ENCODE measurements around the gene SPSB2. TPM values are rescaled to one million over a fixed set of nuclear protein-coding genes. Genes with fewer than 3 reads are reported as not detected.

Gene SPSB2
- total and polyA plus RNA-seq, 9 donors: 0.38 to 14.7 (median 8.3) TPM

DNA sequence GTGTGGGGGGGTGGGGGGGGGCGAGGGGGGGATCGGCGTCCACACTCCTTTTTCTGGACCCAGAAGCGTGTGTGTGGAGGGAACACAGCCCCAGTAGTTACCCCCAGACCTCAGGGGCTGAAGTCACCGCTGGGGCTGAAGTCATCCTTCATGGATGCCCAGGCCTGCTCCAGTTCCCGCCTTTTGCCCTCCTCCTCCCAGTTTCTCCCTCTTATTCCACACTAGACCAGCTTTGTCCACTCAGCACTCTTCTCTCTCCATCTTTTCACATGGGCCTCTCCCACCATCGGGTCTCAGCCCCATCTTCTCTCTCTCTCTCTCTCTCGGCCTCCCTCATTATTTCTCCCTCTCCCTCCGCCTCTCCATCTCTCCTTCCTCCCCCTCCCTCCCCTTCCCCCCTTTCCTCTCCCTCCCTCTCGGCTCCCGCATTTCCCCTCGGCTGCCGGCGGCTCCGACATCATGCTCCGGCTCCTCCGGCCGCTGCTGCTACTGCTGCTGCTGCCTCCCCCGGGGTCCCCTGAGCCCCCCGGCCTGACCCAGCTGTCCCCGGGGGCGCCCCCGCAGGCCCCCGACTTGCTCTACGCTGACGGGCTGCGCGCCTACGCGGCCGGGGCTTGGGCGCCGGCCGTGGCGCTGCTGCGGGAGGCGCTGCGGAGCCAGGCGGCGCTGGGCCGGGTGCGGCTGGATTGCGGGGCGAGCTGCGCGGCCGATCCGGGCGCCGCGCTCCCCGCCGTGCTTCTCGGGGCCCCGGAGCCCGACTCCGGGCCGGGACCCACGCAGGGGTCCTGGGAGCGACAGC, 44.9 kb downstream of the SPSB2 start, which contains the start of gene P3H3:
Gene P3H3, plus strand, starts transcription at position 426 of the 799 bp plus-strand sequence. Its CDS starts 34 bp downstream, at position 460.
- peak within 1 kb of the TSS; percentile 95 for H3K4me3 ChIP-seq
- peak within 1 kb of the TSS; percentile 79 to 93 for H3K27ac ChIP-seq
- peak; percentile 70 to 74 (median 73) for DNase-seq
- no peaks in the 10 kb centered on the region for H3K27me3 ChIP-seq
- TF ChIP-seq EP300 (IDR thresholded peaks at IDR 0.05): no peak
- TF ChIP-seq, protein P1, sequence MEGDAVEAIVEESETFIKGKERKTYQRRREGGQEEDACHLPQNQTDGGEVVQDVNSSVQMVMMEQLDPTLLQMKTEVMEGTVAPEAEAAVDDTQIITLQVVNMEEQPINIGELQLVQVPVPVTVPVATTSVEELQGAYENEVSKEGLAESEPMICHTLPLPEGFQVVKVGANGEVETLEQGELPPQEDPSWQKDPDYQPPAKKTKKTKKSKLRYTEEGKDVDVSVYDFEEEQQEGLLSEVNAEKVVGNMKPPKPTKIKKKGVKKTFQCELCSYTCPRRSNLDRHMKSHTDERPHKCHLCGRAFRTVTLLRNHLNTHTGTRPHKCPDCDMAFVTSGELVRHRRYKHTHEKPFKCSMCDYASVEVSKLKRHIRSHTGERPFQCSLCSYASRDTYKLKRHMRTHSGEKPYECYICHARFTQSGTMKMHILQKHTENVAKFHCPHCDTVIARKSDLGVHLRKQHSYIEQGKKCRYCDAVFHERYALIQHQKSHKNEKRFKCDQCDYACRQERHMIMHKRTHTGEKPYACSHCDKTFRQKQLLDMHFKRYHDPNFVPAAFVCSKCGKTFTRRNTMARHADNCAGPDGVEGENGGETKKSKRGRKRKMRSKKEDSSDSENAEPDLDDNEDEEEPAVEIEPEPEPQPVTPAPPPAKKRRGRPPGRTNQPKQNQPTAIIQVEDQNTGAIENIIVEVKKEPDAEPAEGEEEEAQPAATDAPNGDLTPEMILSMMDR (IDR thresholded peaks at IDR 0.05): no peak
- peak; percentile 46 for TF ChIP-seq POLR2A (IDR thresholded peaks at IDR 0.05)
- H3K9me3 ChIP-seq: no peaks in the 10 kb centered on the region
- H3K36me3 ChIP-seq: no peaks in the 10 kb centered on the region
- 1 to 2% (median 1%) methylated on average over 19 to 60 of the region's 60 CpGs for WGBS, 3 donors
- intact Hi-C loops (cut with DNase I): loop anchor here in 3 of 4 donors (5.0 kb wide), 3 partner anchors 76 to 211 kb away; partner anchors contain the start of gene MLF2 (in 2 of the 3)
- peaks cover 8% of the 10 kb centered on the region for H3K4me1 ChIP-seq (ENCODE audit: insufficient read depth)

DNA sequence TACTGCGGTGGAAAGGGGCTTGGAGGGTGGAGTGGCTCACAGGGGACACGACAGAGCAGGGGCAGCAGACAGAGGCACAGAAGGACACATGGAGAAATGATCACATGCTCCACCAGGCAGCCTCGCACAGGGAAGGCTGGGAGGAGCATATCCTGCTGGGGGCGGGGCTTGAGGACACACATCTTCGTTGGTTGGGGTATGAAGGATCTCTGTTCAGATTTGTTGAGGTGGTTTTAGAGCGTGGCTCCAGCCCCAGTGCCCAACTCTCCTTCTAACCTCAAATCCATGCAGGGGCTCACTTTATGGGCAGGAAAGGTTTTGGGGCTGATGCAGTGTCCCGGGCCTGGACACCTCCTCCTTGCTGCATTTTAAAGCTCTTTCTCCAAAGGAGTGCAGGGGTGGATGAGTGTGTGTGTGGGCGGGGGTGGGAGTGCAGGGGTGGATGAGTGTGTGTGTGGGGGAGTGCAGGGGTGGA, 45.6 kb downstream of the SPSB2 start:
- Histone ChIP-seq H3K9me3 (no peaks in the 10 kb centered on the region), H3K4me3 (peak overlapping the region; percentile 18), H3K27me3 (no peaks in the 10 kb centered on the region), H3K4me1 (ENCODE audit: insufficient read depth) (peaks cover 8% of the 10 kb centered on the region), H3K27ac (peak overlapping the region in 1 of 2 donors; percentile 26), H3K36me3 (no peaks in the 10 kb centered on the region)
- intact Hi-C loops (cut with DNase I): loop anchor here in 3 of 4 donors (5.0 kb wide), 3 partner anchors 75 to 210 kb away; partner anchors contain the start of gene MLF2 (in 2 of the 3)
- TF ChIP-seq POLR2A (IDR thresholded peaks at IDR 0.05) (peak; percentile 15), EP300 (IDR thresholded peaks at IDR 0.05) (no peak)
- TF ChIP-seq, protein P1 (IDR thresholded peaks at IDR 0.05): no peak
- DNase-seq: peak; percentile 88 to 94 (median 90)
- 0 to 5% (median 3%) methylated on average over 7 to 8 of the region's 8 CpGs for WGBS, 3 donors

DNA sequence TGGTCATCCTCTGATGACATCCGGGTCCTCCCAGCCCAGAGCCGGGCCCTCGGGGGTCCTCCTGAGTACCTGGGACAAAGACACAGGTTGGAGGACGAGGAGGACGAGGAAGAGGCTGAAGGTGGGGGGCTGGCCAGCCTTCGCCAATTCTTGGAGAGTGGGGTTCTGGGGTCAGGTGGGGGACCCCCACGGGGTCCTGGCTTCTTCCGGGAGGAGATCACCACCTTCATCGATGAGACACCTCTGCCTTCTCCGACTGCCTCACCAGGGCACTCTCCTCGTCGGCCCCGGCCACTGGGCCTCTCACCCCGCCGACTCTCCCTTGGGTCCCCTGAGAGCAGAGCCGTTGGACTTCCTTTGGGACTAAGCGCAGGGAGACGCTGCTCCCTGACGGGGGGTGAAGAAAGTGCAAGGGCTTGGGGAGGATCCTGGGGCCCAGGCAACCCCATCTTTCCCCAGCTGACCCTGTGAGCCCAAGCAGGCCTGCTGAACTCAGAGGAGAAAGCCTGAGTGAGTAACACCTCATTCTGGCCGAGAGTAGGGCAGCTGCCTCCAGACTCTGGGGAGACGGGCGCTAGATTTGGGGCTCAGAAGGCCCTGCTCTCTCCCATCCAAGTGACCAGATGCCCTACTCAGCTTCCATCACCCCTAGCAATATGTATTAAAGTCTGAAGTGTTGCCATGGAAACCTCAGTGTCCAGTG, 46.2 kb downstream of the SPSB2 start:
- peak in 4 of 5 donors; percentile 32 to 52 (median 46) for DNase-seq
- WGBS, 3 donors: 58 to 77% (median 60%) methylated on average over 20 to 22 of the region's 22 CpGs
- TF ChIP-seq, protein P1 (IDR thresholded peaks at IDR 0.05): no peak
- TF ChIP-seq POLR2A (IDR thresholded peaks at IDR 0.05): no peak
- Histone ChIP-seq H3K4me1 (ENCODE audit: insufficient read depth) (peaks cover 8% of the 10 kb centered on the region), H3K27ac (peak overlapping the region in 1 of 2 donors; percentile 26), H3K9me3 (no peaks in the 10 kb centered on the region), H3K4me3 (no peak overlapping the region), H3K36me3 (no peaks in the 10 kb centered on the region), H3K27me3 (no peaks in the 10 kb centered on the region)
- intact Hi-C loops (cut with DNase I): loop anchor here in 3 of 4 donors (5.0 kb wide), 3 partner anchors 75 to 210 kb away; partner anchors contain the start of gene MLF2 (in 2 of the 3)

DNA sequence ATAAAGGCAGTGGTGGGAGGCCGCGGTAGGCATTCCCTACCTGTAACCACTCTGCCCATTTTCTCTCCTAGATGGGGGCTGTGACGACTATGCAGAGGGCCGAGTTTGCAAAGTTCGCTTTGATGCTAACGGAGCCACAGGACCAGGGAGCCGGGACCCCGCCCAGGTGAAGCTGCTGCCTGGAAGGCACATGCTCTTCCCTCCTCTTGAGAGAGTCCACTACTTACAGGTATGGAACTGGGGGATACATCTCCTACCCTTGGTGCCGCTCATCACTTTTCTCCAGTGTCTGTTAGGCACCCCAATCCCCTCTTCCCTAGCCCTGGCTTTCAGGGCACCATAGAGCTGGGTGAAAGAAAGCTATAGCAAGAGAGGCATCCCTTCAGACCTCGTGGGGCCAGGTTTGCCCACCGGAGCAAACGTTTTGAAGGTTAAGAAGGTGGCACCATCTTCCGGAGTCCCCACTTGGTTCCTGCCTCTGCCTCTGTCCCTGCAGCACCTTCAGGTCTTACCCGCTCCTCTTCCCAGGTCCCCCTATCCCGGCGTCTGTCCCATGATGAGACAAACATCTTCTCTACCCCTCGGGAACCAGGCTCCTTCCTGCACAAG, 46.9 kb downstream of the SPSB2 start:
- Histone ChIP-seq H3K4me3 (no peak overlapping the region), H3K9me3 (no peaks in the 10 kb centered on the region), H3K27ac (no peak overlapping the region), H3K4me1 (ENCODE audit: insufficient read depth) (peaks cover 11% of the 10 kb centered on the region), H3K27me3 (no peaks in the 10 kb centered on the region), H3K36me3 (no peaks in the 10 kb centered on the region)
- WGBS, 3 donors: 74 to 79% (median 76%) methylated on average over 17 of the region's 17 CpGs
- DNase-seq: peak in 1 of 5 donors; percentile 45
- TF ChIP-seq, protein P1 (IDR thresholded peaks at IDR 0.05): no peak
- no peak for TF ChIP-seq EP300 (IDR thresholded peaks at IDR 0.05)
- TF ChIP-seq POLR2A (IDR thresholded peaks at IDR 0.05): no peak
- intact Hi-C loops (cut with DNase I): loop anchor here in 3 of 4 donors (5.0 kb wide), 3 partner anchors 74 to 209 kb away; partner anchors contain the start of gene MLF2 (in 2 of the 3)
